ENCODE data around the gene CCNY.

The CCNY gene

GRCh38 chr10:35578618-35578956 is 242.3 kb downstream of the CCNY start:
- Histone ChIP-seq H3K9me3 (ENCODE audit: control insufficient read depth, low read length) (no peaks in the 10 kb centered on the region), H4K91ac (ENCODE audit: low read length) (no peak overlapping the region), H3K9ac (ENCODE audit: low read length) (no peak overlapping the region), H3K14ac (ENCODE audit: low read length in 2 of 2) (no peak overlapping the region), H3K23ac (ENCODE audit: low read length in 2 of 2) (no peak overlapping the region), H3K4me1 (ENCODE audit: control insufficient read depth, insufficient read depth, low read depth, low read length) (peaks cover 7% of the 10 kb centered on the region), H2BK15ac (ENCODE audit: low read depth, poor library complexity, severe bottlenecking) (no peak overlapping the region), H2BK120ac (ENCODE audit: low read depth, low read length) (no peak overlapping the region), H3K27ac (ENCODE audit: low read length, poor library complexity, severe bottlenecking) (no peak overlapping the region), H2BK12ac (ENCODE audit: low read length in 2 of 2) (no peak overlapping the region), H2AFZ (ENCODE audit: low read depth, low read length) (no peak overlapping the region), H3K4ac (ENCODE audit: low read depth in 1 of 2, low read length in 2 of 2) (no peak overlapping the region), H3K27me3 (ENCODE audit: control insufficient read depth in 1 of 2, insufficient read depth in 1 of 2, low read length in 2 of 2) (peaks cover 0 to 16% of the 10 kb centered on the region in 2 experiments), H2BK5ac (ENCODE audit: low read depth, low read length, poor library complexity, severe bottlenecking) (no peak overlapping the region), H3K18ac (ENCODE audit: low read depth in 1 of 2, low read length in 2 of 2) (no peak overlapping the region), H4K8ac (ENCODE audit: low read length) (no peak overlapping the region), H2AK5ac (ENCODE audit: low read length, severe bottlenecking) (no peak overlapping the region), H3K36me3 (ENCODE audit: control insufficient read depth in 1 of 2, insufficient read depth in 2 of 2, low read depth in 1 of 2, low read length in 2 of 2) (peaks cover 0 to 12% of the 10 kb centered on the region in 2 experiments), H3K79me1 (replicated peaks; ENCODE audit: low read length, poor library complexity, severe bottlenecking) (no peaks in the 10 kb centered on the region), H3K4me2 (ENCODE audit: low read length, poor library complexity, severe bottlenecking) (no peak overlapping the region), H3K4me3 (ENCODE audit: insufficient read depth in 1 of 2, low read depth in 1 of 2, low read length in 2 of 2) (no peak overlapping the region)
- 97% methylated on average over 4 of the region's 4 CpGs for WGBS
- no peak for DNase-seq

GRCh38 chr10:35579116-35579515 is 242.8 kb downstream of the CCNY start:
- Histone ChIP-seq H3K18ac (ENCODE audit: low read depth in 1 of 2, low read length in 2 of 2) (no peak overlapping the region), H3K23ac (ENCODE audit: low read length in 2 of 2) (no peak overlapping the region), H3K4me1 (ENCODE audit: control insufficient read depth, insufficient read depth, low read depth, low read length) (peaks cover 6% of the 10 kb centered on the region), H3K36me3 (ENCODE audit: control insufficient read depth in 1 of 2, insufficient read depth in 2 of 2, low read depth in 1 of 2, low read length in 2 of 2) (peaks cover 0 to 9% of the 10 kb centered on the region in 2 experiments), H3K27ac (ENCODE audit: low read length, poor library complexity, severe bottlenecking) (no peak overlapping the region), H2BK15ac (ENCODE audit: low read depth, poor library complexity, severe bottlenecking) (no peak overlapping the region), H3K4me2 (ENCODE audit: low read length, poor library complexity, severe bottlenecking) (no peak overlapping the region), H3K4ac (ENCODE audit: low read depth in 1 of 2, low read length in 2 of 2) (no peak overlapping the region), H2BK12ac (ENCODE audit: low read length in 2 of 2) (no peak overlapping the region), H3K27me3 (ENCODE audit: control insufficient read depth in 1 of 2, insufficient read depth in 1 of 2, low read length in 2 of 2) (peaks cover 0 to 16% of the 10 kb centered on the region in 2 experiments), H3K14ac (ENCODE audit: low read length in 2 of 2) (no peak overlapping the region), H4K91ac (ENCODE audit: low read length) (no peak overlapping the region), H3K9me3 (ENCODE audit: control insufficient read depth, low read length) (no peaks in the 10 kb centered on the region), H2BK120ac (ENCODE audit: low read depth, low read length) (no peak overlapping the region), H2AK5ac (ENCODE audit: low read length, severe bottlenecking) (no peak overlapping the region), H4K8ac (ENCODE audit: low read length) (no peak overlapping the region), H3K9ac (ENCODE audit: low read length) (no peak overlapping the region), H2AFZ (ENCODE audit: low read depth, low read length) (no peak overlapping the region), H3K4me3 (ENCODE audit: insufficient read depth in 1 of 2, low read depth in 1 of 2, low read length in 2 of 2) (no peak overlapping the region), H3K79me1 (replicated peaks; ENCODE audit: low read length, poor library complexity, severe bottlenecking) (no peaks in the 10 kb centered on the region), H2BK5ac (ENCODE audit: low read depth, low read length, poor library complexity, severe bottlenecking) (no peak overlapping the region)
- DNase-seq = no peak
- 96% methylated on average over 3 of the region's 3 CpGs for WGBS

GRCh38 chr10:35579726-35580422 is 243.6 kb downstream of the CCNY start:
- Histone ChIP-seq H3K23ac (ENCODE audit: low read length in 2 of 2) (no peak overlapping the region), H3K4me1 (ENCODE audit: control insufficient read depth, insufficient read depth, low read depth, low read length) (peaks cover under 1% of the 10 kb centered on the region), H3K4ac (ENCODE audit: low read depth in 1 of 2, low read length in 2 of 2) (no peak overlapping the region), H2AK5ac (ENCODE audit: low read length, severe bottlenecking) (no peak overlapping the region), H3K79me1 (replicated peaks; ENCODE audit: low read length, poor library complexity, severe bottlenecking) (no peaks in the 10 kb centered on the region), H3K4me3 (ENCODE audit: insufficient read depth in 1 of 2, low read depth in 1 of 2, low read length in 2 of 2) (no peak overlapping the region), H2BK5ac (ENCODE audit: low read depth, low read length, poor library complexity, severe bottlenecking) (no peak overlapping the region), H2BK12ac (ENCODE audit: low read length in 2 of 2) (no peak overlapping the region), H3K4me2 (ENCODE audit: low read length, poor library complexity, severe bottlenecking) (no peak overlapping the region), H3K9me3 (ENCODE audit: control insufficient read depth, low read length) (no peaks in the 10 kb centered on the region), H3K27ac (ENCODE audit: low read length, poor library complexity, severe bottlenecking) (no peak overlapping the region), H3K36me3 (ENCODE audit: control insufficient read depth in 1 of 2, insufficient read depth in 2 of 2, low read depth in 1 of 2, low read length in 2 of 2) (peaks cover 0 to 9% of the 10 kb centered on the region in 2 experiments), H3K18ac (ENCODE audit: low read depth in 1 of 2, low read length in 2 of 2) (no peak overlapping the region), H4K8ac (ENCODE audit: low read length) (no peak overlapping the region), H2BK15ac (ENCODE audit: low read depth, poor library complexity, severe bottlenecking) (no peak overlapping the region), H4K91ac (ENCODE audit: low read length) (no peak overlapping the region), H3K14ac (ENCODE audit: low read length in 2 of 2) (no peak overlapping the region), H3K27me3 (ENCODE audit: control insufficient read depth in 1 of 2, insufficient read depth in 1 of 2, low read length in 2 of 2) (peaks cover 0 to 16% of the 10 kb centered on the region in 2 experiments), H2BK120ac (ENCODE audit: low read depth, low read length) (no peak overlapping the region), H3K9ac (ENCODE audit: low read length) (no peak overlapping the region), H2AFZ (ENCODE audit: low read depth, low read length) (no peak overlapping the region)
- no peak for DNase-seq
- 97% methylated on average over 8 of the region's 12 CpGs for WGBS

GRCh38 chr10:35580423-35580770 is 244.1 kb downstream of the CCNY start:
- no peaks in the 10 kb centered on the region for H3K79me1 ChIP-seq (replicated peaks; ENCODE audit: low read length, poor library complexity, severe bottlenecking)
- no peaks in the 10 kb centered on the region for H3K4me1 ChIP-seq (ENCODE audit: control insufficient read depth, insufficient read depth, low read depth, low read length)
- WGBS = 97% methylated on average over 3 of the region's 3 CpGs
- H3K14ac ChIP-seq (ENCODE audit: low read length in 2 of 2) = no peak overlapping the region
- H2BK12ac ChIP-seq (ENCODE audit: low read length in 2 of 2) = no peak overlapping the region
- H3K9me3 ChIP-seq (ENCODE audit: control insufficient read depth, low read length) = no peaks in the 10 kb centered on the region
- no peak overlapping the region for H2AFZ ChIP-seq (ENCODE audit: low read depth, low read length)
- no peak overlapping the region for H4K8ac ChIP-seq (ENCODE audit: low read length)
- no peak overlapping the region for H3K18ac ChIP-seq (ENCODE audit: low read depth in 1 of 2, low read length in 2 of 2)
- no peak overlapping the region for H3K9ac ChIP-seq (ENCODE audit: low read length)
- peaks cover 0 to 9% of the 10 kb centered on the region in 2 experiments for H3K36me3 ChIP-seq (ENCODE audit: control insufficient read depth in 1 of 2, insufficient read depth in 2 of 2, low read depth in 1 of 2, low read length in 2 of 2)
- no peak overlapping the region for H2BK120ac ChIP-seq (ENCODE audit: low read depth, low read length)
- H3K23ac ChIP-seq (ENCODE audit: low read length in 2 of 2) = no peak overlapping the region
- no peak overlapping the region for H3K27ac ChIP-seq (ENCODE audit: low read length, poor library complexity, severe bottlenecking)
- peaks cover 0 to 16% of the 10 kb centered on the region in 2 experiments for H3K27me3 ChIP-seq (ENCODE audit: control insufficient read depth in 1 of 2, insufficient read depth in 1 of 2, low read length in 2 of 2)
- H2BK15ac ChIP-seq (ENCODE audit: low read depth, poor library complexity, severe bottlenecking) = no peak overlapping the region
- H3K4ac ChIP-seq (ENCODE audit: low read depth in 1 of 2, low read length in 2 of 2) = no peak overlapping the region
- H2AK5ac ChIP-seq (ENCODE audit: low read length, severe bottlenecking) = no peak overlapping the region
- H2BK5ac ChIP-seq (ENCODE audit: low read depth, low read length, poor library complexity, severe bottlenecking) = no peak overlapping the region
- no peak overlapping the region for H3K4me2 ChIP-seq (ENCODE audit: low read length, poor library complexity, severe bottlenecking)
- H4K91ac ChIP-seq (ENCODE audit: low read length) = no peak overlapping the region
- H3K4me3 ChIP-seq (ENCODE audit: insufficient read depth in 1 of 2, low read depth in 1 of 2, low read length in 2 of 2) = no peak overlapping the region
- DNase-seq = no peak
